ENCODE measurements around the gene NR1I2. TPM values are rescaled to one million over a fixed set of nuclear protein-coding genes. Genes with fewer than 3 reads are reported as not detected.

The NR1I2 gene
- total RNA-seq, 1 donor from 2014 or later: 0.69 TPM

DNA sequence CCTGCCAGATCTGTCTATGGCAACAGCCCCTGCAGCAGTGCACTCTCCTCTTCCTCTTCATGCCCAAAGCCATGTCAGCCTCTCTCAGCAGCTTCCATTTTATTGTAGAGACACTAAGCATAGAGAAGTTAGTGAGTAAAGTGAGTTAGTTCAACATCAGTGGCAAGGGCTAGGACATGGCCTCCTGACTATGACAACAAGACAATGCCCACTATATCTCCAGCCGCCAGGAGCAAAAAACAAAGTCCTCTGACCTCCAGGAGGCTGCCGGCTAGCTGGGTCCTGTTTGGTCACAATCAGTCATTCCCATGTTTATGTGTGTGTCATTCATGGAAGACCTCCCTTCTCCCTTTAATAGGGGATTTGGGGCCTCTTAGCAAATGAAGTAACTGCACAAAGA lies 14.9 kb downstream of the NR1I2 start:
- no peak overlapping the region for H3K9ac ChIP-seq
- no peak for DNase-seq (ENCODE audit: low spot score)
- H3K9me3 ChIP-seq (ENCODE audit: low read depth): no peaks in the 10 kb centered on the region
- no peak overlapping the region for H3K27ac ChIP-seq
- H4K20me1 ChIP-seq (ENCODE audit: low read depth): no peaks in the 10 kb centered on the region
- H3K27me3 ChIP-seq: no peaks in the 10 kb centered on the region
- TF ChIP-seq, protein P1, sequence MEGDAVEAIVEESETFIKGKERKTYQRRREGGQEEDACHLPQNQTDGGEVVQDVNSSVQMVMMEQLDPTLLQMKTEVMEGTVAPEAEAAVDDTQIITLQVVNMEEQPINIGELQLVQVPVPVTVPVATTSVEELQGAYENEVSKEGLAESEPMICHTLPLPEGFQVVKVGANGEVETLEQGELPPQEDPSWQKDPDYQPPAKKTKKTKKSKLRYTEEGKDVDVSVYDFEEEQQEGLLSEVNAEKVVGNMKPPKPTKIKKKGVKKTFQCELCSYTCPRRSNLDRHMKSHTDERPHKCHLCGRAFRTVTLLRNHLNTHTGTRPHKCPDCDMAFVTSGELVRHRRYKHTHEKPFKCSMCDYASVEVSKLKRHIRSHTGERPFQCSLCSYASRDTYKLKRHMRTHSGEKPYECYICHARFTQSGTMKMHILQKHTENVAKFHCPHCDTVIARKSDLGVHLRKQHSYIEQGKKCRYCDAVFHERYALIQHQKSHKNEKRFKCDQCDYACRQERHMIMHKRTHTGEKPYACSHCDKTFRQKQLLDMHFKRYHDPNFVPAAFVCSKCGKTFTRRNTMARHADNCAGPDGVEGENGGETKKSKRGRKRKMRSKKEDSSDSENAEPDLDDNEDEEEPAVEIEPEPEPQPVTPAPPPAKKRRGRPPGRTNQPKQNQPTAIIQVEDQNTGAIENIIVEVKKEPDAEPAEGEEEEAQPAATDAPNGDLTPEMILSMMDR (IDR thresholded peaks at IDR 0.05): no peak
- TF ChIP-seq EZH2 (IDR thresholded peaks at IDR 0.05) (no peak), EZH2phosphoT487 (IDR thresholded peaks at IDR 0.05) (no peak)
- H3K4me2 ChIP-seq: no peak overlapping the region
- H3K36me3 ChIP-seq: no peaks in the 10 kb centered on the region
- H3K4me3 ChIP-seq: no peak overlapping the region
- H3F3A ChIP-seq (ENCODE audit: low read depth): peaks cover 15% of the 10 kb centered on the region
- Mint-ChIP-seq H3K36me3 (no peaks in the 10 kb centered on the region), H3K9me3 (peaks cover 2% of the 10 kb centered on the region), H3K4me3 (no peak overlapping the region), H3K27me3 (ENCODE audit: insufficient read depth, low read depth) (peaks cover 4% of the 10 kb centered on the region), H3K27ac (no peak overlapping the region), H3K4me1 (peaks cover 13% of the 10 kb centered on the region)
- no peaks in the 10 kb centered on the region for H3K79me2 ChIP-seq (ENCODE audit: low read depth)
- H3K4me1 ChIP-seq: peaks cover 21% of the 10 kb centered on the region
- no peak overlapping the region for H2AFZ ChIP-seq (replicated peaks)

DNA sequence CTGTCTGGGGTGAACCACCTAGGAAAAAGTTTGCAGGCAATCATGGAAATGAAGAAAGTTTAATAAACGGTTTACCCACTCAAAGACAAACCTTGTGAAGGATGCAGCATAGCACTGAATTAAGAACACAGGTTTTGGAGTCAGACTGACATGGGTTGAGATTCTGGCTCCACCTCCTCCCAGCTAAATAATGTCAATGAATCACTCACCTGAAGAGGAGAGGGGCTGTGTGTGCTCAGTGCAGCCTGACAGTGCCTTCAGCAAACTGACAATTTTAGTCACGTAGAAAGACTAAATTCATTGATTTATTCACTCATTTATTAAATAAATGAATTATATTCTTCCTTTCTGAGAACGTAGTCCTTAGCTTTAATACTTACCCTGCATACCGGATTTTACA lies 18.9 kb downstream of the NR1I2 start:
- TF ChIP-seq EZH2 (IDR thresholded peaks at IDR 0.05): no peak
- TF ChIP-seq, protein P1 (IDR thresholded peaks at IDR 0.05): no peak
- TF ChIP-seq EZH2phosphoT487 (IDR thresholded peaks at IDR 0.05): no peak
- Mint-ChIP-seq H3K36me3 (no peaks in the 10 kb centered on the region), H3K27me3 (ENCODE audit: insufficient read depth, low read depth) (no peaks in the 10 kb centered on the region), H3K27ac (no peak overlapping the region), H3K9me3 (no peaks in the 10 kb centered on the region), H3K4me3 (no peak overlapping the region), H3K4me1 (peaks cover 3% of the 10 kb centered on the region)
- peaks cover 9% of the 10 kb centered on the region for H3K4me1 ChIP-seq
- H4K20me1 ChIP-seq (ENCODE audit: low read depth): no peaks in the 10 kb centered on the region
- no peak for DNase-seq (ENCODE audit: low spot score)
- no peak overlapping the region for H3K9ac ChIP-seq
- H2AFZ ChIP-seq (replicated peaks): no peak overlapping the region
- no peaks in the 10 kb centered on the region for H3K27me3 ChIP-seq
- peaks cover 4% of the 10 kb centered on the region for H3F3A ChIP-seq (ENCODE audit: low read depth)
- H3K4me3 ChIP-seq: no peak overlapping the region
- H3K4me2 ChIP-seq: no peak overlapping the region
- H3K9me3 ChIP-seq (ENCODE audit: low read depth): no peaks in the 10 kb centered on the region
- H3K27ac ChIP-seq: no peak overlapping the region
- no peaks in the 10 kb centered on the region for H3K36me3 ChIP-seq
- H3K79me2 ChIP-seq (ENCODE audit: low read depth): no peaks in the 10 kb centered on the region

DNA sequence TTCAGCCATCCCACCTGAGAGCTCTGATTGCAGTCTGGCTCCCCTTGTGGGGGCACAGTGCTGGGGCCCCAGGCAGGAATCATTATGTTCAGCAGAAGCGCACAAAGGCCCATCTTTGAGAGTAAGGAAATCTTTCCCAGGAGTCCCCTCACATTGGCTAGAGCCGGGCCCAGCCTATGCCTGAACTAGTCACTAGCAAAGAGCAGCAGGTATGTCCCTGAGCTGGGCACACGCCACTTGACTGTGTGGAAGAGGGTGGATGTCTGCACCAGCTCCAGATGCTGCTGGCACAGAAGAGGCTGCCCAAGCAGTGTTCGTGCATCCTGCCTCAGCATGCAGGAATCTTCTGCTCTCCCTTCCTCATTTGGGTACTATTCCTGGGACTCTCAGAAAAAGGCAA lies 26.3 kb downstream of the NR1I2 start:
- Histone ChIP-seq H3K36me3 (no peaks in the 10 kb centered on the region), H3K4me1 (no peaks in the 10 kb centered on the region), H3K4me3 (no peak overlapping the region), H3K9ac (no peak overlapping the region), H4K20me1 (ENCODE audit: low read depth) (no peaks in the 10 kb centered on the region), H3F3A (ENCODE audit: low read depth) (no peaks in the 10 kb centered on the region), H2AFZ (replicated peaks) (no peak overlapping the region), H3K27ac (no peak overlapping the region), H3K27me3 (no peaks in the 10 kb centered on the region), H3K9me3 (ENCODE audit: low read depth) (no peaks in the 10 kb centered on the region), H3K79me2 (ENCODE audit: low read depth) (no peaks in the 10 kb centered on the region), H3K4me2 (no peak overlapping the region)
- Mint-ChIP-seq H3K4me3 (no peak overlapping the region), H3K9me3 (no peaks in the 10 kb centered on the region), H3K36me3 (no peaks in the 10 kb centered on the region), H3K4me1 (no peaks in the 10 kb centered on the region), H3K27ac (no peak overlapping the region), H3K27me3 (ENCODE audit: insufficient read depth, low read depth) (peaks cover 10% of the 10 kb centered on the region)
- TF ChIP-seq EZH2phosphoT487 (IDR thresholded peaks at IDR 0.05) (no peak), EZH2 (IDR thresholded peaks at IDR 0.05) (no peak)
- TF ChIP-seq, protein P1 (IDR thresholded peaks at IDR 0.05): peak; percentile 14
- DNase-seq (ENCODE audit: low spot score): no peak
